ENCODE results near the gene SEC16A.
"Not testable (repeated sequence)": the region's sequence is repeated elsewhere in the genome, so short reads cannot be mapped to it uniquely, and the experiment has no call there.

- not testable (repeated sequence) for TF ChIP-seq EZH2 (IDR thresholded peaks at IDR 0.05; ENCODE audit: borderline replicate concordance, low read length); CTCF (conservative IDR thresholded peaks at IDR 0.05 in 1 of 2, IDR thresholded peaks at IDR 0.05 in 1 of 2; ENCODE audit: extremely low read depth in 1 of 2, insufficient read depth in 1 of 2, low read depth in 1 of 2, low read length in 2 of 2)
These were observed 57.5 kb downstream of the SEC16A start for GRCh38 chr9:136425367-136425766.
